ENCODE data around the gene FGFRL1. TPM values are rescaled to one million over a fixed set of nuclear protein-coding genes. Genes with fewer than 3 reads are reported as not detected.
A peak's percentile ranks its signal among the peaks of the same experiment; 100 is the strongest.

Gene FGFRL1
- total RNA-seq, 2 donors from 2014 or later: 12.0 to 16.7 TPM

- H3K4me1 Mint-ChIP-seq: peaks cover 17% of the 10 kb centered on the region
Measured at GRCh38 chr4:1058997-1059665, 47.7 kb downstream of the FGFRL1 start.

GRCh38 chr4:1060121-1060520 is 48.7 kb downstream of the FGFRL1 start:
- Mint-ChIP-seq H3K27me3 (peaks cover 22% of the 10 kb centered on the region), H3K4me1 (peaks cover 17% of the 10 kb centered on the region), H3K27ac (no peak overlapping the region), H3K4me3 (no peak overlapping the region), H3K9me3 (no peaks in the 10 kb centered on the region), H3K36me3 (ENCODE audit: low read depth) (no peaks in the 10 kb centered on the region)
- ATAC-seq (replicated peaks): no peak

More at GRCh38 chr4:1058997-1059665, 47.7 kb downstream of the FGFRL1 start:
- Mint-ChIP-seq H3K27ac (no peak overlapping the region), H3K27me3 (peaks cover 17% of the 10 kb centered on the region), H3K4me3 (no peak overlapping the region), H3K9me3 (no peaks in the 10 kb centered on the region), H3K36me3 (ENCODE audit: low read depth) (no peaks in the 10 kb centered on the region)
- ATAC-seq (replicated peaks): no peak

GRCh38 chr4:1060621-1061020 is 49.2 kb downstream of the FGFRL1 start:
- Mint-ChIP-seq H3K4me3 (no peak overlapping the region), H3K36me3 (ENCODE audit: low read depth) (no peaks in the 10 kb centered on the region), H3K27me3 (peaks cover 22% of the 10 kb centered on the region), H3K27ac (no peak overlapping the region), H3K4me1 (peaks cover 17% of the 10 kb centered on the region), H3K9me3 (no peaks in the 10 kb centered on the region)
- ATAC-seq (replicated peaks): no peak

- Mint-ChIP-seq H3K9me3 (no peaks in the 10 kb centered on the region), H3K36me3 (ENCODE audit: low read depth) (no peaks in the 10 kb centered on the region), H3K27ac (no peak overlapping the region), H3K4me3 (no peak overlapping the region), H3K4me1 (peaks cover 14% of the 10 kb centered on the region), H3K27me3 (peaks cover 22% of the 10 kb centered on the region)
- no peak for ATAC-seq (replicated peaks)
Measured at GRCh38 chr4:1061056-1061700, 49.8 kb downstream of the FGFRL1 start.

GRCh38 chr4:1061760-1062159 is 50.3 kb downstream of the FGFRL1 start:
- peaks cover 23% of the 10 kb centered on the region for H3K27me3 Mint-ChIP-seq
- no peak for ATAC-seq (replicated peaks)
- H3K9me3 Mint-ChIP-seq: no peaks in the 10 kb centered on the region
- no peak overlapping the region for H3K4me3 Mint-ChIP-seq
- H3K36me3 Mint-ChIP-seq (ENCODE audit: low read depth): no peaks in the 10 kb centered on the region
- H3K27ac Mint-ChIP-seq: no peak overlapping the region
- H3K4me1 Mint-ChIP-seq: peaks cover 12% of the 10 kb centered on the region

- Mint-ChIP-seq H3K27me3 (peaks cover 26% of the 10 kb centered on the region), H3K9me3 (no peaks in the 10 kb centered on the region), H3K36me3 (ENCODE audit: low read depth) (no peaks in the 10 kb centered on the region), H3K4me3 (no peak overlapping the region), H3K4me1 (peaks cover 12% of the 10 kb centered on the region), H3K27ac (no peak overlapping the region)
- ATAC-seq (replicated peaks): peak; percentile 54
Measured at GRCh38 chr4:1062419-1062818, 51.0 kb downstream of the FGFRL1 start.

GRCh38 chr4:1065732-1066131 is 54.3 kb downstream of the FGFRL1 start:
- no peak overlapping the region for H3K4me3 Mint-ChIP-seq
- H3K27me3 Mint-ChIP-seq: peaks cover 44% of the 10 kb centered on the region
- H3K36me3 Mint-ChIP-seq (ENCODE audit: low read depth): no peaks in the 10 kb centered on the region
- no peaks in the 10 kb centered on the region for H3K9me3 Mint-ChIP-seq
- no peak overlapping the region for H3K27ac Mint-ChIP-seq
- no peak for ATAC-seq (replicated peaks)
- peaks cover 12% of the 10 kb centered on the region for H3K4me1 Mint-ChIP-seq

- Mint-ChIP-seq H3K9me3 (no peaks in the 10 kb centered on the region), H3K4me3 (no peak overlapping the region), H3K36me3 (ENCODE audit: low read depth) (no peaks in the 10 kb centered on the region), H3K27ac (no peak overlapping the region), H3K27me3 (peaks cover 29% of the 10 kb centered on the region), H3K4me1 (peaks cover 8% of the 10 kb centered on the region)
- no peak for ATAC-seq (replicated peaks)
Measured at GRCh38 chr4:1069394-1069793, 58.0 kb downstream of the FGFRL1 start.

- ATAC-seq (replicated peaks): peak; percentile 87
- peaks cover 8% of the 10 kb centered on the region for H3K4me1 Mint-ChIP-seq
- no peaks in the 10 kb centered on the region for H3K36me3 Mint-ChIP-seq (ENCODE audit: low read depth)
- H3K27ac Mint-ChIP-seq: no peak overlapping the region
- H3K4me3 Mint-ChIP-seq: no peak overlapping the region
- no peaks in the 10 kb centered on the region for H3K9me3 Mint-ChIP-seq
- peaks cover 21% of the 10 kb centered on the region for H3K27me3 Mint-ChIP-seq
Measured at GRCh38 chr4:1072830-1073446, 61.5 kb downstream of the FGFRL1 start.

GRCh38 chr4:1074077-1074476 is 62.7 kb downstream of the FGFRL1 start:
- H3K4me1 Mint-ChIP-seq: peaks cover 8% of the 10 kb centered on the region
- peaks cover 19% of the 10 kb centered on the region for H3K27me3 Mint-ChIP-seq
- no peaks in the 10 kb centered on the region for H3K9me3 Mint-ChIP-seq
- H3K4me3 Mint-ChIP-seq: no peak overlapping the region
- no peaks in the 10 kb centered on the region for H3K36me3 Mint-ChIP-seq (ENCODE audit: low read depth)
- H3K27ac Mint-ChIP-seq: no peak overlapping the region
- no peak for ATAC-seq (replicated peaks)

- no peak for ATAC-seq (replicated peaks)
- H3K36me3 Mint-ChIP-seq (ENCODE audit: low read depth): no peaks in the 10 kb centered on the region
Measured at GRCh38 chr4:1075225-1075624, 63.8 kb downstream of the FGFRL1 start.

GRCh38 chr4:1075809-1076699 is 64.6 kb downstream of the FGFRL1 start:
- Mint-ChIP-seq H3K4me3 (no peak overlapping the region), H3K27ac (no peak overlapping the region), H3K27me3 (peaks cover 10% of the 10 kb centered on the region), H3K36me3 (ENCODE audit: low read depth) (no peaks in the 10 kb centered on the region), H3K4me1 (peaks cover 8% of the 10 kb centered on the region), H3K9me3 (no peaks in the 10 kb centered on the region)
- ATAC-seq (replicated peaks): no peak

More at GRCh38 chr4:1075225-1075624, 63.8 kb downstream of the FGFRL1 start:
- no peak overlapping the region for H3K27ac Mint-ChIP-seq
- peaks cover 12% of the 10 kb centered on the region for H3K27me3 Mint-ChIP-seq
- H3K4me1 Mint-ChIP-seq: peaks cover 8% of the 10 kb centered on the region
- H3K4me3 Mint-ChIP-seq: no peak overlapping the region
- no peaks in the 10 kb centered on the region for H3K9me3 Mint-ChIP-seq

Measured in activated T-helper 17 cell treated with anti-CD3 and anti-CD28 coated beads, Interleukin-2, amount 50 U/mL, for 72 hours (primary cell).